GM12874 (cell line): ENCODE measurements around the gene KPNA1.

Experiments
- CTCF ChIP-seq: IDR thresholded peaks from 2 replicates; pipeline ENCODE4 v1.5.1; 2011; ENCODE audit warnings: low read depth, mild to moderate bottlenecking, control low read depth, low read length, moderate library complexity; ENCODE audit not compliant: insufficient read depth

The KPNA1 gene

GRCh38 chr3:122558605-122559004, 43.9 kb upstream of the KPNA1 start:
- TF ChIP-seq CTCF: no peak

- TF ChIP-seq CTCF: no peak
Measured at GRCh38 chr3:122557356-122557755, 42.6 kb upstream of the KPNA1 start.

GRCh38 chr3:122555275-122556071, 40.7 kb upstream of the KPNA1 start:
- no peak for TF ChIP-seq CTCF

GRCh38 chr3:122553171-122553570, 38.4 kb upstream of the KPNA1 start:
- no peak for TF ChIP-seq CTCF

GRCh38 chr3:122548619-122549018, 33.9 kb upstream of the KPNA1 start:
- no peak for TF ChIP-seq CTCF

GRCh38 chr3:122548076-122548475, 33.3 kb upstream of the KPNA1 start:
- no peak for TF ChIP-seq CTCF

GRCh38 chr3:122546151-122546550, 31.4 kb upstream of the KPNA1 start:
- no peak for TF ChIP-seq CTCF
